ENCODE results near the gene SPHKAP.

GRCh38 chr2:228126401-228126800, 55.1 kb downstream of the SPHKAP start:
- TF ChIP-seq CTCF (IDR thresholded peaks at IDR 0.05) (no peak), POLR2A (IDR thresholded peaks at IDR 0.05) (no peak), EP300 (IDR thresholded peaks at IDR 0.05) (no peak)
